DMS53 treated with DMSO at 0.1 percent for 48 hours (cell line): ENCODE measurements around the gene IFIT5.
"Not testable (repeated sequence)": the region's sequence is repeated elsewhere in the genome, so short reads cannot be mapped to it uniquely, and the experiment has no call there.

Experiments used
- DNase-seq: peaks from one replicate; lab custom pipeline; 2025; ENCODE audit not compliant: unreplicated experiment; lab: John Stamatoyannopoulos, UW

The IFIT5 gene

GRCh38 chr10:89392974-89393373 lies 21.4 kb upstream of the IFIT5 start:
- no peak for DNase-seq

- DNase-seq: peak; percentile 66
These were observed 20.5 kb upstream of the IFIT5 start for GRCh38 chr10:89393898-89394297.

GRCh38 chr10:89395141-89395540 lies 19.2 kb upstream of the IFIT5 start:
- no peak for DNase-seq

- DNase-seq: no peak
These were observed 16.2 kb upstream of the IFIT5 start for GRCh38 chr10:89398003-89398749.

GRCh38 chr10:89399956-89400355 lies 14.4 kb upstream of the IFIT5 start:
- DNase-seq: no peak

GRCh38 chr10:89403043-89403442 lies 11.3 kb upstream of the IFIT5 start:
- no peak for DNase-seq

GRCh38 chr10:89404104-89405047 lies 10.0 kb upstream of the IFIT5 start:
- no peak for DNase-seq

GRCh38 chr10:89406178-89406577 lies 8.2 kb upstream of the IFIT5 start:
- not testable (repeated sequence) for DNase-seq

GRCh38 chr10:89407792-89408191 lies 6.6 kb upstream of the IFIT5 start:
- not testable (repeated sequence) for DNase-seq

- DNase-seq: not testable (repeated sequence)
These were observed 5.1 kb upstream of the IFIT5 start for GRCh38 chr10:89409282-89409681.

- not testable (repeated sequence) for DNase-seq
These were observed 3.8 kb upstream of the IFIT5 start for GRCh38 chr10:89410551-89410950.

GRCh38 chr10:89411135-89411534 lies 3.2 kb upstream of the IFIT5 start:
- DNase-seq: not testable (repeated sequence)

GRCh38 chr10:89412276-89412675 lies 2.1 kb upstream of the IFIT5 start:
- DNase-seq: not testable (repeated sequence)

- DNase-seq: no peak
These were observed 913 bp upstream of the IFIT5 start for GRCh38 chr10:89413398-89413912.

- DNase-seq: peak; percentile 24
These were observed 782 bp downstream of the IFIT5 start for GRCh38 chr10:89414879-89415821.

- DNase-seq: no peak
These were observed 2.1 kb downstream of the IFIT5 start for GRCh38 chr10:89416465-89416864.

GRCh38 chr10:89419548-89419947 lies 5.2 kb downstream of the IFIT5 start:
- no peak for DNase-seq

- DNase-seq: no peak
These were observed 6.7 kb downstream of the IFIT5 start for GRCh38 chr10:89421018-89421476.

GRCh38 chr10:89425000-89425399 lies 10.6 kb downstream of the IFIT5 start:
- no peak for DNase-seq

- DNase-seq: peak; percentile 52
These were observed 12.0 kb downstream of the IFIT5 start for GRCh38 chr10:89426230-89426868.
